ENCODE results near the gene TMEM40.

GRCh38 chr3:12724794-12725193 lies 34.3 kb downstream of the TMEM40 start:
- TF ChIP-seq, protein P1, sequence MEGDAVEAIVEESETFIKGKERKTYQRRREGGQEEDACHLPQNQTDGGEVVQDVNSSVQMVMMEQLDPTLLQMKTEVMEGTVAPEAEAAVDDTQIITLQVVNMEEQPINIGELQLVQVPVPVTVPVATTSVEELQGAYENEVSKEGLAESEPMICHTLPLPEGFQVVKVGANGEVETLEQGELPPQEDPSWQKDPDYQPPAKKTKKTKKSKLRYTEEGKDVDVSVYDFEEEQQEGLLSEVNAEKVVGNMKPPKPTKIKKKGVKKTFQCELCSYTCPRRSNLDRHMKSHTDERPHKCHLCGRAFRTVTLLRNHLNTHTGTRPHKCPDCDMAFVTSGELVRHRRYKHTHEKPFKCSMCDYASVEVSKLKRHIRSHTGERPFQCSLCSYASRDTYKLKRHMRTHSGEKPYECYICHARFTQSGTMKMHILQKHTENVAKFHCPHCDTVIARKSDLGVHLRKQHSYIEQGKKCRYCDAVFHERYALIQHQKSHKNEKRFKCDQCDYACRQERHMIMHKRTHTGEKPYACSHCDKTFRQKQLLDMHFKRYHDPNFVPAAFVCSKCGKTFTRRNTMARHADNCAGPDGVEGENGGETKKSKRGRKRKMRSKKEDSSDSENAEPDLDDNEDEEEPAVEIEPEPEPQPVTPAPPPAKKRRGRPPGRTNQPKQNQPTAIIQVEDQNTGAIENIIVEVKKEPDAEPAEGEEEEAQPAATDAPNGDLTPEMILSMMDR (tag by site-specific recombination; IDR thresholded peaks at IDR 0.05): no peak
- TF ChIP-seq ZBTB20 (tag by site-specific recombination; IDR thresholded peaks at IDR 0.05): no peak
- TF ChIP-seq ZNF37A (tag by site-specific recombination; IDR thresholded peaks at IDR 0.05): no peak
- TF ChIP-seq ZNF423 (tag by site-specific recombination; IDR thresholded peaks at IDR 0.05): no peak
- no peak for TF ChIP-seq OVOL3 (tag by site-specific recombination; IDR thresholded peaks at IDR 0.05)
- no peak for TF ChIP-seq ZNF777 (tag by site-specific recombination; IDR thresholded peaks at IDR 0.05; ENCODE audit: borderline replicate concordance)
- TF ChIP-seq PRDM4 (tag by site-specific recombination; IDR thresholded peaks at IDR 0.05): no peak
- no peak for TF ChIP-seq ZNF274 (IDR thresholded peaks at IDR 0.05; ENCODE audit: low read length)
- no peak for TF ChIP-seq ZNF274 (tag by site-specific recombination; IDR thresholded peaks at IDR 0.05; ENCODE audit: borderline replicate concordance)
- no peak for TF ChIP-seq ZNF24 (tag by site-specific recombination; IDR thresholded peaks at IDR 0.05)
- no peak for TF ChIP-seq ZNF639 (tag by site-specific recombination; IDR thresholded peaks at IDR 0.05)
- no peak for TF ChIP-seq ZNF768 (tag by site-specific recombination; IDR thresholded peaks at IDR 0.05)
- no peak for TF ChIP-seq REST (tag by site-specific recombination; IDR thresholded peaks at IDR 0.05)
- TF ChIP-seq, protein P2, sequence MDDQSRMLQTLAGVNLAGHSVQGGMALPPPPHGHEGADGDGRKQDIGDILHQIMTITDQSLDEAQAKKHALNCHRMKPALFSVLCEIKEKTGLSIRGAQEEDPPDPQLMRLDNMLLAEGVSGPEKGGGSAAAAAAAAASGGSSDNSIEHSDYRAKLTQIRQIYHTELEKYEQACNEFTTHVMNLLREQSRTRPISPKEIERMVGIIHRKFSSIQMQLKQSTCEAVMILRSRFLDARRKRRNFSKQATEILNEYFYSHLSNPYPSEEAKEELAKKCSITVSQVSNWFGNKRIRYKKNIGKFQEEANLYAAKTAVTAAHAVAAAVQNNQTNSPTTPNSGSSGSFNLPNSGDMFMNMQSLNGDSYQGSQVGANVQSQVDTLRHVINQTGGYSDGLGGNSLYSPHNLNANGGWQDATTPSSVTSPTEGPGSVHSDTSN (CRISPR knock-in tag; IDR thresholded peaks at IDR 0.05): no peak

Measured in HEK293 (cell line).